OCI-LY1 (cell line): ENCODE measurements around the gene MOB3A.

ENCODE experiments used
- CTCF ChIP-seq: fragments of 200-600 bp; sonication (generic), shearing (Covaris generic); IDR thresholded peaks from 2 replicates; pipeline ENCODE4 v1.5.1; 2017; ENCODE audit warnings: mild to moderate bottlenecking, antibody characterized with exemption, low read length, moderate library complexity, mixed read lengths
- EZH2 ChIP-seq: fragments of 200-600 bp; sonication (generic), shearing (Covaris generic); IDR thresholded peaks from 2 replicates; pipeline ENCODE4 v1.8.0; 2017; ENCODE audit warnings: borderline replicate concordance, mixed run types, mild to moderate bottlenecking, antibody characterized with exemption, low read length, moderate library complexity, mixed read lengths

GRCh38 chr19:2036424-2036823 is 59.7 kb downstream of the MOB3A start:
- TF ChIP-seq CTCF (no peak), EZH2 (no peak)
